GM18861 (cell line): ENCODE measurements around the gene MFN1.
A peak's percentile ranks its signal among the peaks of the same experiment; 100 is the strongest.
"Not testable (repeated sequence)": the region's sequence is repeated elsewhere in the genome, so short reads cannot be mapped to it uniquely, and the experiment has no call there.

Experiments
- ATAC-seq: cut with Tn5 transposase; IDR thresholded peaks from one replicate; pipeline ENCODE4 v1.9.1; 2021; ENCODE audit not compliant: unreplicated experiment

MFN1 gene

GRCh38 chr3:179347345-179348194 is at the start of gene MFN1:
MFN1 (plus strand) TSS chr3:179347709; CDS start chr3:179348852, 1,143 bp downstream.
- ATAC-seq: peak; percentile 83

GRCh38 chr3:179297971-179298725 is 49.4 kb upstream of the MFN1 start:
- no peak for ATAC-seq

- no peak for ATAC-seq
Measured at GRCh38 chr3:179299316-179299715, 48.2 kb upstream of the MFN1 start.

- ATAC-seq: no peak
Measured at GRCh38 chr3:179299999-179300613, 47.4 kb upstream of the MFN1 start.

GRCh38 chr3:179301645-179302044 is 45.9 kb upstream of the MFN1 start:
- ATAC-seq: no peak

GRCh38 chr3:179302111-179302510 is 45.4 kb upstream of the MFN1 start:
- no peak for ATAC-seq

- ATAC-seq: no peak
Measured at GRCh38 chr3:179304605-179305004, 42.9 kb upstream of the MFN1 start.

- ATAC-seq: not testable (repeated sequence)
Measured at GRCh38 chr3:179307362-179307761, 40.1 kb upstream of the MFN1 start.

GRCh38 chr3:179308001-179308400 is 39.5 kb upstream of the MFN1 start:
- ATAC-seq: no peak

- peak; percentile 95 for ATAC-seq
Measured at GRCh38 chr3:179309225-179310078, 38.1 kb upstream of the MFN1 start.

GRCh38 chr3:179318876-179319275 is 28.6 kb upstream of the MFN1 start:
- no peak for ATAC-seq

GRCh38 chr3:179321668-179322285 is 25.7 kb upstream of the MFN1 start:
- no peak for ATAC-seq

GRCh38 chr3:179322286-179323196 is 25.0 kb upstream of the MFN1 start, which contains the start of gene ZNF639:
ZNF639 (plus strand) TSS chr3:179323031; CDS start chr3:179328294, 5,263 bp downstream.
- ATAC-seq: peak; percentile 73

GRCh38 chr3:179323197-179324110 is 24.1 kb upstream of the MFN1 start:
- peak; percentile 22 for ATAC-seq

- ATAC-seq: no peak
Measured at GRCh38 chr3:179324270-179324754, 23.2 kb upstream of the MFN1 start.

GRCh38 chr3:179330438-179330837 is 17.1 kb upstream of the MFN1 start:
- ATAC-seq: no peak

GRCh38 chr3:179332240-179332639 is 15.3 kb upstream of the MFN1 start:
- ATAC-seq: no peak

- ATAC-seq: no peak
Measured at GRCh38 chr3:179333084-179333483, 14.4 kb upstream of the MFN1 start.
